HG03571 (cell line): ENCODE results near the gene SPATA46.

Source experiments
- ATAC-seq: cut with Tn5 transposase; IDR thresholded peaks from one replicate; pipeline ENCODE4 v1.9.1; 2021; ENCODE audit not compliant: unreplicated experiment

The SPATA46 gene

GRCh38 chr1:162391790-162392563, 15.3 kb upstream of the SPATA46 start:
- no peak for ATAC-seq

GRCh38 chr1:162390396-162391185, 13.9 kb upstream of the SPATA46 start:
- ATAC-seq = no peak

GRCh38 chr1:162389971-162390370, 13.3 kb upstream of the SPATA46 start:
- ATAC-seq = no peak

DNA sequence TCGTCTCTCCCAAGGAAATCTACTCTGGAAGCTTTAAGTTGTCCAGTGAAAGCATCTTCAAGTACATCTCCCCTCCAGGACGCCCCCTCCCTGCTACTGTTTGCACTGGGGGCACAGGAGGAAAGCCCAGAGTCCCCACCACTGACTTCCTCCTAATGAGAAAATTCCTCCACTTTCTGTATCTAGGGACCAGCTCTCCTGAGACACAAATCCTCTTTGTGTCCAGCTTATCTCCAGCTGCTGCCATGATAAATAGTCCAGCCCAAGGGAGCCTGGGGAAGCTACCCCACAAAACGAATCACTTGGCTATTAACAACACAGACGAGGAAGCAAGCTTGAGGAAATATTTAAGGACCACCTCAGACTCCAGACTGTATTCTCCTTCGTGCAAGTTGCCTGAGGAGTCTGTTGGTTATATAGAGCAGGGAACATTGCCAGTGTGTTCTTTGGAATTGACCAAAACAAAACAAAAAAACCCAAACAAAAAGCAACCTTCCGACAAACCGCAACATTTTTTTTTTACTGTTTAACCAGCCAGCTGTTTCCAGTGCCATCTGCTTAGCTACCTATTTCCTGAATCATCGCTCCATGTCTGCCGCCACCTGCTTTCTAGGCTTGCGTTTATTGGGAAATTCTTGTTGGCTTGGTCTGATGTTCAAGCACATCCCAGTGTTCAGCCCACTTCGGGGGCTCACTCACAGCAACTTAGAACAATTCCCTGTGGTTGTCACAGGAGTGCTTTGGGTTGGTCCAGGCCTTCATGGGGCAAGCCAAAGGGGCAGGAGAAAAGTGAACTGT, 12.6 kb upstream of the SPATA46 start:
- ATAC-seq = no peak

DNA sequence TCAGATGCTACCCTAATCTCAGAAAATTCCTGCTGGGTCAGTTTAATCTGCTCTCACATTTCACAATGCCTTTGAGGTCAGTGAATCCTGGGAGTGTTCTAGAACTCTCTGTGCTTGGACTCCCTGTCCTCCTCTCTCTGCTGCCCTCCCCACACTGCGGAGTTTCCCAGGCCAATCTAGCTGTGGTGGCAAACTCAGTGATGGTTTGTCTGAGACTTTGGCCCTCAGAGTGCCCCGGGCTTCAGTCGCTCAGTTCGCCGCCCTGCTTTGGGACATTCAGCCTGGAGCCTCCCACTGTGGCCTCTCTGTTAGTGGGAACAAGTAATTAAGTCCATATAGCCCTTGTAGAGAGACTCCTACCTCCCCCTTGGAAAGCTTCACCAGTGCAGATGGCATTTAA, 12.0 kb upstream of the SPATA46 start:
- no peak for ATAC-seq

DNA sequence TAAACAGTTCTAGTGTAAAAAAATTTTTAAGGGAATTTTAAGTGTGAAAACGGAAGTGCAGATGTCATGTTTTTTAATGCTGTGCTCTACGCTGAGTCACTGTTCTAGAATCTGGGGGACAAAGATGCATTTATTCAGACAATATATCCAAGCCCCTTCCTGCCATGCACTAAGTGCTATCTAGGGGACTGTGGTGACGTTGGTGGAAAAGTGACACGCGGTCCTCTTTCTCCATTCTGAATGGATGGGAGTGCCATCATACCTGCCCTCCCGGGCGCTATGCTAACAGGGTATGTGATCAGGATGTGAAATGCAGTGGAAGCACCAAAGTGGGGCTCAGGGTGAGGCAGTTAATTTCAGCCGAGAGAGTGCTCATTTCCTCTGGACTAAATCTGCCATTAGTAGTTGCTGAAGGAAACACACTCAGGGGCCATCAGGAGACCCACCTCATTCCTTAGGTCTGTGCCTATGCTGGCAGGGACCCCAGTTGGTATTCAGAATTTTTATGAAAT, 11.5 kb upstream of the SPATA46 start:
- no peak for ATAC-seq

DNA sequence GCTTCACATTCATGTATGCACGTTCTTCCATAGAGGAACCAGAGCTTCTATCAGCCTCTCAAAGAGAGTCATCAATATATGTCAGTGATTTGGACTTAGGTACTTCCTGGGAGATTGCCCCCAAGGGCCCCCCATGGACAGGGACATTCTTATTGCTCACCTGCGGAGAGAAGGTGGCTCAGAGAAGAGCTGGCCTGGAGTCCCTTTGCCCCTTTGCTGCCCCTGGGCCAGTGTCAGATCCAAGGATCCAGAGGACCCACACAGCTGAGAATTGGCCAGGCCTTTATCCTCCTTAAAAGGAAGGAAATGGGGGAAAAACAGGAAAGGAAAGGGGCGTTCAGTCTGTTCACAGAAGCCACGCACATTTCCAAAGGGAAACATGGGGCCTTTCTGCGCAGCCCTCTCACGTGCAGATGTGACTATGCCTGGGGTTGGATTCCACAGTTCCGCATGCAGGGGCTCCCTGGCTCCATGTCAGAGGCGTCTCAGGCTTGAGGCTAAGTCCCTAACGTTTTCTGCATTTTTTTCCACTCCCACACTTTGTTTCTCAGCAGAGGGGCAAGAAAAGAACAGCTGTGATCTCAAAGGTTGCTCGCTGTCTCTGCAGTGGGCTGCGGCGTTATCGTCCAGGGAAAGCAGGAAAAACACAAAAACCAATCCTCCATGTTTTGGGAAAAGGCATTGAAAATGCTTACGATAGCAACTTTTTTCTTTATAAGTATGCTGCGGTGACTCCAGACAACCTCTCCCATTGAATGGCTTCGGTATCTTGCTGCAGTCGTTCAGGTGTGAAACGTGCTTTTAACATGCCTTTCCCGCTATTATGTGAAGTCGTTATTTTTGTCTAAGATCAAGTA, 10.8 kb upstream of the SPATA46 start:
- ATAC-seq = no peak

- no peak for ATAC-seq
Measured at GRCh38 chr1:162386292-162387225, 9.9 kb upstream of the SPATA46 start.

GRCh38 chr1:162385702-162386101, 9.0 kb upstream of the SPATA46 start:
- no peak for ATAC-seq

DNA sequence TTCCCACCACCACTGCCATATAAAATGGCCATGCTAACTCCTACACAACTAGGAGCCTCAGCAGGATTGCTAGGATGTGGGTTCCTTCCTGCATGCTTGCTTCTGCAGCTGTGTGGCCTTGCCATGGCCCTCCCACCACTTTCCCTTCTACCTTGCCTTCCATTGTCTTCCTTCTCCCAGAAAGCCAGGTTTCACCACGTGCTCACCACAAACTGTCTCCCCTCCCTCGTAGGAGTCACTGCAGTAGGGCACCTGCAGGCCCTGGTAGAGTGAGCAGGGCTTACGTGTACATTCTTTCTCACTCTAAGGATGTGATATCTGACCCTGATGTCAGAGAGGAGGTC, 8.6 kb upstream of the SPATA46 start:
- no peak for ATAC-seq

- ATAC-seq = no peak
Measured at GRCh38 chr1:162384601-162385279, 8.1 kb upstream of the SPATA46 start.

DNA sequence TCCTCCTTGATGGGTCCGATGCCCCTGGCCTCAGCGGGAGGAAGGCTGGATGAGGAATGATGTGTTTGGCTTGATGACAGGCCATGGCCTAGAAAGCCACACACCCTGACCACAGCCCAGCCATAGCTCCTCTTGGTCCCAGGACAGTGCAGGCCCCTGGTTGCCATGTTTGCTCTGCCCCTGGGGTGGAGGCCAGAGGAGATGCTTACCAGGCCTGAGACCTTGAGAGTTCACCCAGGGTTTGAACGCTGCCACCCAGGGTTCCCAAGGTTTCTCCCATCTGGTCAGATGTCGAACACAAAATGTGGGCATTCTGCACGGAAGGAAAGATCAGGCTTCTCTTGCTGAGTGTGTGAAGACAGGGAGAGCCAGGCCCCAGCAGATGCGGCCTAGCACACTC, 7.5 kb upstream of the SPATA46 start:
- ATAC-seq = no peak

- no peak for ATAC-seq
Measured at GRCh38 chr1:162383516-162383915, 6.9 kb upstream of the SPATA46 start.

DNA sequence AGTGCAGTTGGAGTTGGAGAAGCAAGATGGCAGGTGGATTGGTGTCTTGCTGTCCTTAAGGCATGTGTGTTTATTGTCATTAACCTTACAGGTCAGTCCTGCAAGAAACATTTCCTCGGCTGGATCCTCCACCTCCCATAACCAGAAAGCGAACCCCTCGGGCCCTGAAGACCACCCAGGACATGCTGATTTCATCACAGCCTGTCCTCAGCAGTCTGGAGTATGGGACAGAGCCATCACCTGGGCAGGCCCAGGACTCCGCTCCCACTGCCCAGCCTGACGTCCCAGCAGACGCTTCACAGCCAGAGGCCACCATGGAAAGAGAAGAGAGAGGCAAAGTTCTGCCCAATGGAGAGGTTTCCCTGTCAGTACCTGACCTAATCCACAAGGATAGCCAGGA, 6.4 kb upstream of the SPATA46 start:
- ATAC-seq = no peak

DNA sequence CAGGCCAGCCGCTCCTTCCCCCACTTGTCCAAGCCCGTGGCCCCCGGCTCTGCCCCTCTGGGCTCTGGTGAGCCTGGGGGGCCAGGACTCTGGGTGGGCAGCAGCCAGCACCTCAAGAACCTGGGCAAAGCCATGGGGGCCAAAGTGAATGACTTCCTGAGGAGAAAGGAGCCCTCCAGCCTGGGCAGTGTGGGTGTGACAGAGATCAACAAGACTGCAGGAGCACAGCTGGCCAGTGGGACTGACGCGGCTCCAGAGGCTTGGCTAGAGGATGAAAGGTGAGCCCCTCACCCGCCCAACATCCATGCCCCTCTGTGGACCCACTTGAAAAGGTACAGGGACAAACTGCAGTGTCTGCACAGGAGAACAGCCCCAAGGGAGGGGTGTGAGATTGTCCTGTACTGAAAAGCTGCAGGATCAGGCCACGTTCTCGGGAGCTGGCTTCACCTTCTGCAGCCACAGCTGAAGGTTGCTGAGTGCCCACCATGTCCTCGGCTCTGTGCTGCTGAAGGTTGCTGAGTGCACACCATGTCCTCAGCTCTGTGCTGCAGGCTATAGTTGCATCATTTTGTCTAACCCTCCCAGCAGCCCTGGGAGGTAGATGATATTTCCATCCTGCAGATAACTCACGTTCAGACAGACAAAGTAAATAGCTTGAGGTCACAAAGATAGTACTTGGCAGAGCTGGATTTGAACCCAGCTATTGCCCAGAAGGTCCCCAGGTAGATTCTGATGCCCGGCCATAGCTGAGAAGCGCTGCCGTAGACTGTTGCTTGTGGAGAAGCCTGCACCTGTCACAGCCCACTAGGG, 5.5 kb upstream of the SPATA46 start:
- ATAC-seq = no peak

GRCh38 chr1:162381383-162381782, 4.7 kb upstream of the SPATA46 start, which contains the start of gene C1orf226:
Gene C1orf226, plus strand, starts transcription at chr1:162381728. Its CDS starts 174 bp downstream, at chr1:162381902.
- ATAC-seq = no peak

- ATAC-seq = no peak
Measured at GRCh38 chr1:162380061-162380846, 3.6 kb upstream of the SPATA46 start.
